HG03064 (cell line): ENCODE measurements around the gene USP5.

Experiments
- ATAC-seq: cut with Tn5 transposase; IDR thresholded peaks from one replicate; pipeline ENCODE4 v1.9.1; 2021; ENCODE audit warnings: low read depth; ENCODE audit not compliant: unreplicated experiment

Gene USP5

DNA sequence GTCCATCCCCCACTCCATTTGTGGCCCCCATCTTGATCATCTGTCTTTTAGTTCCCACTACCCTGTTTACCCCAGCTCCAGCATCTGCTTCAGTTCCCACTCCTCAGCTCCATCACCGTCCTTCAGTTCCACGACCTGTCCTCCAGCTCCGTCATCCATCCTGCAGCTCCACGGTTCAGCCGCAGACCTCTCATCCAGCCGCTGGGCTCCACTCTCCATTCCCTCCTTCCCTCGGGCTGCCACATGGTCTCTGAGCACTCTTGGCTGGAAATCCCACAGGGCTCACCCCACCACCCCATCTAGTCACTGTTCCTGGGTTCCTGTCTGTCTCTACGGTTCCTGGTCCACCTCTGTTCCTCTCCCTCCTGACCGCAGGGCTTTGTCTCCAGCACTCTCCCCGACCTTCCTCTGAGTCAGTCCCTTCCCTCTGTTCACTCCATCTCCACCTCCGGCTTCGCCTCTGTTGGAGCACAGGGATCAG lies 27.0 kb upstream of the USP5 start:
- ATAC-seq, result no peak

DNA sequence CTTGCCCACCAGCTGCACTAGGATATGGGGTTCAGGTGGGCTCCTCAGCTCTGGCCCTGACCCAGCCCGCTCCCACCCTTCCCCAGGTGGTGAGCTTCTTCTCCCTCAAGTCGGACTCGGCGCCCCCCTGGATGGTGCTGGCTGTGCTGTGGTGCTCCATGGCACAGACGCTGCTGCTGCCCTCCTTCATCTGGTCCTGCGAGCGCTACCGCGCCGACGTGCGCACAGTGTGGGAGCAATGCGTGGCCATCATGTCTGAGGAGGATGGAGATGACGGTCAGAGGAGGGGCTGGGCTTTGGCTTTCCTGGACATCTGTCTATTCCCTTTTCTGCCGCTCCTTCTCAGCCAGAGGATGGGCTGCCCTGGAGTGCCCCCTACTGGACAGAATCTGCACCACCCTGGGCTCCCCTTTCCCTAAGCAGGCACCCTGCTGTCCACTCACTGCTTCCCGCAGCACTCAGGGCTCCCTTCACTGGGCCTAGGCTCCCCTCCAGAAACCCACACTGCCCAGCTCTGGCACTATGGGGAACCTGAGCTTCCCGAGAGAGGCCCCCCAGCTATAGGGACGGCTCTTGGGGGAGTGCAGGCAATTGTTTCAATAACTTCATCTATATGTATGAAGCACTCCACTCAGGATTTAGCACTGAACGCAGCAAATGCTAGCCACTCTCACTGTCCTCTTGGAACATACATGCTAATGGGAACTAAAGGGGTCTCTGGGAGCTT lies 26.4 kb upstream of the USP5 start:
- no peak for ATAC-seq

DNA sequence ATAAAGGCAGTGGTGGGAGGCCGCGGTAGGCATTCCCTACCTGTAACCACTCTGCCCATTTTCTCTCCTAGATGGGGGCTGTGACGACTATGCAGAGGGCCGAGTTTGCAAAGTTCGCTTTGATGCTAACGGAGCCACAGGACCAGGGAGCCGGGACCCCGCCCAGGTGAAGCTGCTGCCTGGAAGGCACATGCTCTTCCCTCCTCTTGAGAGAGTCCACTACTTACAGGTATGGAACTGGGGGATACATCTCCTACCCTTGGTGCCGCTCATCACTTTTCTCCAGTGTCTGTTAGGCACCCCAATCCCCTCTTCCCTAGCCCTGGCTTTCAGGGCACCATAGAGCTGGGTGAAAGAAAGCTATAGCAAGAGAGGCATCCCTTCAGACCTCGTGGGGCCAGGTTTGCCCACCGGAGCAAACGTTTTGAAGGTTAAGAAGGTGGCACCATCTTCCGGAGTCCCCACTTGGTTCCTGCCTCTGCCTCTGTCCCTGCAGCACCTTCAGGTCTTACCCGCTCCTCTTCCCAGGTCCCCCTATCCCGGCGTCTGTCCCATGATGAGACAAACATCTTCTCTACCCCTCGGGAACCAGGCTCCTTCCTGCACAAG lies 25.7 kb upstream of the USP5 start:
- ATAC-seq, result no peak

- no peak for ATAC-seq
These were observed 25.1 kb upstream of the USP5 start for GRCh38 chr12:6826734-6827436.

DNA sequence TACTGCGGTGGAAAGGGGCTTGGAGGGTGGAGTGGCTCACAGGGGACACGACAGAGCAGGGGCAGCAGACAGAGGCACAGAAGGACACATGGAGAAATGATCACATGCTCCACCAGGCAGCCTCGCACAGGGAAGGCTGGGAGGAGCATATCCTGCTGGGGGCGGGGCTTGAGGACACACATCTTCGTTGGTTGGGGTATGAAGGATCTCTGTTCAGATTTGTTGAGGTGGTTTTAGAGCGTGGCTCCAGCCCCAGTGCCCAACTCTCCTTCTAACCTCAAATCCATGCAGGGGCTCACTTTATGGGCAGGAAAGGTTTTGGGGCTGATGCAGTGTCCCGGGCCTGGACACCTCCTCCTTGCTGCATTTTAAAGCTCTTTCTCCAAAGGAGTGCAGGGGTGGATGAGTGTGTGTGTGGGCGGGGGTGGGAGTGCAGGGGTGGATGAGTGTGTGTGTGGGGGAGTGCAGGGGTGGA lies 24.5 kb upstream of the USP5 start:
- ATAC-seq, result no peak

GRCh38 chr12:6827982-6828780 lies 23.8 kb upstream of the USP5 start, which contains the start of gene P3H3:
Gene P3H3 (plus strand): TSS chr12:6828407. CDS start chr12:6828441, 34 bp downstream.
- no peak for ATAC-seq

GRCh38 chr12:6828781-6829535 lies 23.0 kb upstream of the USP5 start:
- ATAC-seq, result no peak

GRCh38 chr12:6829536-6830220 lies 22.3 kb upstream of the USP5 start:
- ATAC-seq, result no peak

- ATAC-seq, result no peak
These were observed 21.6 kb upstream of the USP5 start for GRCh38 chr12:6830286-6830890.

GRCh38 chr12:6830999-6831398 lies 21.0 kb upstream of the USP5 start:
- ATAC-seq, result no peak

DNA sequence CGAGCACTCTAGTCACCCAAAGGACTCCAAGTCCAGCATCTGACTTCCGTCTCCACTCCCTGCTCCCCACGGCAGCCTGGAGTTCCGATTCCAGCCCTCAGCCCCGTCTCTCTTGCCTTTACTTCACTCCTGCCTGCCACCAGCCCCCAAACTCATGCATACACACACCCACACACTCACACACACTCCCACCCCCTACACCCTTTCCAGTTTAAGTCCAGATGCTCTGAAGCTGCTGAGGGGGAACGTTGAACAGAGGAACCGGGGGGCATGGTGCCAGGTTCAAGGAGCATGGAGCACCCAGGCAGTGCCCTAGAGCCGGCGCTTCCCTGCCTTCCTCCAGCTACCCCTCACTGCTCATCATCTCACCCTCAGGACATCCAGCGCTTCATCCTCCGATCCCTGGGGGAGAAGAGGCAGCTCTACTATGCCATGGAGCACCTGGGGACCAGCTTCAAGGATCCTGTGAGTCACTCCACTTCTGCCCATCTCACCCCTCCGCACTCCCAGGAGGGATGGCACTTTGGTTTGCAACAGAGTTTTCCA lies 20.4 kb upstream of the USP5 start:
- no peak for ATAC-seq

GRCh38 chr12:6832125-6832524 lies 19.8 kb upstream of the USP5 start:
- no peak for ATAC-seq

DNA sequence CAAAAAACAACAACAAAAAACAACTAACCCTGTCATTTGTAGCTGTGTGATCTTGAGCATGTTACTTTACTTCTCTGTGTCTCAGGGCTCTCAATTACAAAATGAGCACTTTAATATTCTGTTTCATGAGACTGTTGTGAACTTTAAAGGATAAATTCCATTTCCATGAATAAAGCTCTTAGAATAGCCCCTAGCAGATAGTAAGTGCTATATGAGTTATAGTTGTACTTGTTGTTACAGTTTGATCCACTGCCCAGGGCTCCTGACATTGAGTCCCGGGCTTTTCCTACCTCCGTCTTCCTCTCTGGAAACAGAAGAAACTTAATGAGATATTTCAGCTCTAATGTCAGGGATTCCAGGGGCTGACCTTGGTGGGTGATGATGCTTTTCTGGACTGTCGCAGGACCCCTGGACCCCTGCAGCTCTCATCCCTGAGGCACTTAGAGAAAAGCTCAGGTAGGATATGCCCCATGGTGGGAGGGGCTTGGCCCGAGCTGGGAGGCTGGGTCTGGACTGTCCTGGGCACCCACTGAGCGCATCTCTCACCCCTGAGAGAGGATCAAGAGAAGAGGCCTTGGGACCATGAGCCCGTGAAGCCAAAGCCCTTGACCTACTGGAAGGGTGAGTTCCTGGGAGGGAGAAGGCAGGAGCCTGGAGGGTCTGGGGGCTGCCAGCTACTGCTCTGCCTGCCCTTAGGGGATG lies 18.6 kb upstream of the USP5 start:
- ATAC-seq, result no peak

- ATAC-seq, result no peak
These were observed 17.7 kb upstream of the USP5 start for GRCh38 chr12:6834254-6834653.

DNA sequence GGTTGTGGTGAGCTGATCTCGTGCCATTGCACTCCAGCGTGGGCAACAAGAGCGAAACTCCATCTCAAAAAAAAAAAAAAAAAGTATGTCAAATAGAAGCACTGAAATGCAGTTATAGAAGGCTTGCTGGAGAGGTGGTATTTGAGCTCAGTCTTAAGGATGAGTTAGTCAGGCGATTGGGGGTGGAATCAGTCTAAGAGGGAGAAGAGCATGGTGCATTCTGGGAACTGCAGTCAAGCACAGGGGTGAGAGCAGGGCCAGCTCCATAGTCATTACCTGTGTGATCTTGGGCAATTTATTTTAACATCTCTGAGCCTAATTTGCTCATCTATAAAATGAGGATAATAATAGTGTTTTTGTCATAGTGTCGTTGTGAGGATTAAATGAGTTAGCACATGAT lies 17.1 kb upstream of the USP5 start:
- no peak for ATAC-seq

- no peak for ATAC-seq
These were observed 15.1 kb upstream of the USP5 start for GRCh38 chr12:6836851-6837250.

DNA sequence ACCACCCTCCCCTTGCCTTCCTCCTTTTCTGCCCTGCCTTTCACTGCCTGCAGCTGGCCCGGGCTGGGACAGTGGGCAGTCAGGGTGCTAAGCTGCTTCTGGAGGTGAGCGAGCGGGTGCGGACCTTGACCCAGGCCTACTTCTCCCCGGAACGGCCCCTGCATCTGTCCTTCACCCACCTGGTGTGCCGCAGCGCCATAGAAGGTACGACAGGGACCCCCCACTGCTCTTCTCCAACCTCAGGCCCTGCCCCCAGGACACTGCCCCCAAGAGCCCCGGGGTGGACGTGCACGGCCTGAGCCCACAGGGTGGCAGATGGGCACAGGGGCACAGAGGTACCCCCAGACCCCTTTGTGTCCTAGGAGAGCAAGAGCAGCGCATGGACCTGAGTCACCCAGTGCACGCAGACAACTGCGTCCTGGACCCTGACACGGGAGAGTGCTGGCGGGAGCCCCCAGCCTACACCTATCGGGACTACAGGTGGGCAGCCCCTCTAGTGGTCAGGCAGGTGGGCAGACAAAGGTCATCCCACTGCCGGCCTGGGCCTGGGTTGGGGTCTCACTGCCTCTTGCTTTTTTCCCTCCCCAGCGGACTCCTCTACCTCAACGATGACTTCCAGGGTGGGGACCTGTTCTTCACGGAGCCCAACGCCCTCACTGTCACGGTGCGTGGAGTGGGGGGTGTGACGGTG lies 14.4 kb upstream of the USP5 start:
- no peak for ATAC-seq

DNA sequence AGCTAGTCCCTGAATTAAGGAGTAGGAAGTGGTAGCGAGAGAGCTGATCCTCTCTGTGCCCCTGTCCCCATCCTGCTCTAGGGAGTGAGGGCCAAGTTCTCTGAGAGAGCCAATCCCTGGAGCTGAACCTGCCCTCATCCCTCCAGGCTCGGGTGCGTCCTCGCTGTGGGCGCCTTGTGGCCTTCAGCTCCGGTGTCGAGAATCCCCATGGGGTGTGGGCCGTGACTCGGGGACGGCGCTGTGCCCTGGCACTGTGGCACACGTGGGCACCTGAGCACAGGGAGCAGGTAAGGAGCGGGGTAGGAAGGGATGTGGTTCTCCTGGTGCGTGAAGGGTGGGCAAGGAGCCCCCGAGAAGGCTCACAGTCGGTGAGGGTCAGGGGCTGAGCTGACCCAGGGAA lies 13.1 kb upstream of the USP5 start:
- no peak for ATAC-seq
